HG03442 (cell line): ENCODE data around the gene TMCO6.
"Not testable (repeated sequence)": the region's sequence is repeated elsewhere in the genome, so short reads cannot be mapped to it uniquely, and the experiment has no call there.

Experiments
- ATAC-seq: cut with Tn5 transposase; IDR thresholded peaks from one replicate; pipeline ENCODE4 v1.9.1; 2021; ENCODE audit warnings: mild to moderate bottlenecking, moderate library complexity; ENCODE audit not compliant: unreplicated experiment

The TMCO6 gene

GRCh38 chr5:140630292-140631035, 8.8 kb upstream of the TMCO6 start:
- ATAC-seq, result no peak

GRCh38 chr5:140631036-140631417, 8.2 kb upstream of the TMCO6 start:
- no peak for ATAC-seq

- ATAC-seq, result peak; percentile 35
Measured at GRCh38 chr5:140631831-140632365, 7.4 kb upstream of the TMCO6 start.

- ATAC-seq, result peak; percentile 56
Measured at GRCh38 chr5:140632366-140633020, 6.8 kb upstream of the TMCO6 start.

- ATAC-seq, result no peak
Measured at GRCh38 chr5:140633021-140633471, 6.2 kb upstream of the TMCO6 start, which contains the start of gene CD14. Gene CD14 (minus strand): TSS chr5:140633175. CDS start chr5:140633071, 104 bp downstream.

GRCh38 chr5:140633501-140633900, 5.8 kb upstream of the TMCO6 start:
- ATAC-seq, result no peak

GRCh38 chr5:140634103-140634502, 5.1 kb upstream of the TMCO6 start:
- no peak for ATAC-seq

- no peak for ATAC-seq
Measured at GRCh38 chr5:140635291-140636257, 3.7 kb upstream of the TMCO6 start.

GRCh38 chr5:140637371-140638100, 1.7 kb upstream of the TMCO6 start:
- ATAC-seq, result no peak

GRCh38 chr5:140638898-140639147, 428 bp upstream of the TMCO6 start:
- ATAC-seq, result not testable (repeated sequence)

GRCh38 chr5:140641716-140642115, 2.5 kb downstream of the TMCO6 start:
- no peak for ATAC-seq

- no peak for ATAC-seq
Measured at GRCh38 chr5:140642718-140643117, 3.5 kb downstream of the TMCO6 start.

GRCh38 chr5:140647042-140647419, 7.8 kb downstream of the TMCO6 start:
- ATAC-seq, result no peak

- no peak for ATAC-seq
Measured at GRCh38 chr5:140658870-140659269, 19.6 kb downstream of the TMCO6 start.

GRCh38 chr5:140660371-140660770, 21.1 kb downstream of the TMCO6 start:
- ATAC-seq, result not testable (repeated sequence)

GRCh38 chr5:140664030-140664358, 24.7 kb downstream of the TMCO6 start:
- no peak for ATAC-seq

GRCh38 chr5:140664359-140665119, 25.3 kb downstream of the TMCO6 start, which contains the start of gene WDR55:
Gene WDR55 (plus strand): TSS chr5:140664904. CDS start chr5:140664913, 9 bp downstream.
- ATAC-seq, result peak; percentile 96

GRCh38 chr5:140671035-140671434, 31.8 kb downstream of the TMCO6 start:
- not testable (repeated sequence) for ATAC-seq

GRCh38 chr5:140671472-140672125, 32.3 kb downstream of the TMCO6 start:
- ATAC-seq, result no peak
